HEK293 (cell line): ENCODE measurements around the gene ENO2.

Experiments
- CTCF ChIP-seq: fragments of 450-650 bp; formaldehyde crosslinking; IDR thresholded peaks from 2 replicates; pipeline ENCODE4 v1.5.1; 2016; ENCODE audit warnings: missing biosample characterization, missing genetic modification characterization
- HOXA7 ChIP-seq: sonication (generic); formaldehyde crosslinking; IDR thresholded peaks from 2 replicates; pipeline ENCODE4 v1.8.1; 2022; ENCODE audit warnings: missing genetic modification reagents, borderline replicate concordance
- YY1 ChIP-seq: fragments of 450-650 bp; formaldehyde crosslinking; IDR thresholded peaks from 2 replicates; pipeline ENCODE4 v1.5.1; 2018; ENCODE audit warnings: missing biosample characterization, missing genetic modification characterization
- ZNF155 ChIP-seq: fragments of 450-650 bp; formaldehyde crosslinking; IDR thresholded peaks from 2 replicates; pipeline ENCODE4 v1.5.1; 2016; ENCODE audit warnings: missing biosample characterization, missing genetic modification characterization

GRCh38 chr12:6887460-6887859 lies 26.9 kb upstream of the ENO2 start:
- TF ChIP-seq HOXA7 (CRISPR knock-in tag), result no peak
- no peak for TF ChIP-seq YY1
- no peak for TF ChIP-seq ZNF155
- TF ChIP-seq CTCF, result no peak
